Thoracic aorta (tissue), 2 donors: ENCODE results near the gene NAXE. TPM values are rescaled to one million over a fixed set of nuclear protein-coding genes. Genes with fewer than 3 reads are reported as not detected.
"Not testable (repeated sequence)": the region's sequence is repeated elsewhere in the genome, so short reads cannot be mapped to it uniquely, and the experiment has no call there.

Experiments
- ATAC-seq: fragments of 150-250 bp; one replicate; pipeline ENCODE4 v1.8.0; 2017; ENCODE audit warnings: low read depth; ENCODE audit not compliant: insufficient number of reproducible peaks, low FRiP score
- DNase-seq: peaks from one replicate; pipeline ENCODE4 v3.0.0-alpha.2; 2020; ENCODE audit warnings: low spot score
- H3K27ac ChIP-seq, 2 donors: fragments of 200-600 bp; sonication (generic); 1 replicate in 1 of 2; 2 replicates in 1 of 2; pipeline ENCODE4 v1.5.1; 2016; ENCODE audit warnings: mild to moderate bottlenecking in 2 of 2, moderate library complexity in 2 of 2
- H3K27me3 ChIP-seq: fragments of 200-600 bp; sonication (generic); replicated peaks from 2 replicates; pipeline ENCODE4 v1.6.0; 2016; ENCODE audit warnings: mild to moderate bottlenecking; ENCODE audit not compliant: insufficient read depth
- H3K36me3 ChIP-seq: fragments of 200-600 bp; sonication (generic); one replicate; pipeline ENCODE4 v1.5.1; 2016
- H3K4me1 ChIP-seq, 2 donors: fragments of 200-600 bp; sonication (generic); 1 replicate in 1 of 2; 2 replicates in 1 of 2; pipeline versions ENCODE4 v1.5.1 to v1.6.0; 2016; ENCODE audit warnings: low read depth in 2 of 2, mild to moderate bottlenecking in 1 of 2; ENCODE audit not compliant: control insufficient read depth in 1 of 2
- H3K4me3 ChIP-seq: fragments of 200-600 bp; sonication (generic); 2 replicates; pipeline ENCODE4 v1.5.1; 2016; ENCODE audit warnings: mild to moderate bottlenecking
- H3K9me3 ChIP-seq: fragments of 200-600 bp; sonication (generic); 2 replicates; pipeline ENCODE4 v1.5.1; 2016
- total RNA-seq, 2 donors: library from RNA; depleted of rRNA; stranded (reverse); fragments of >200 nt; gene quantifications; one replicate each; pipeline versions ENCODE4 v1.1.0 to v1.2.3, GENCODE V29; 2016
- TF ChIP-seq, protein P1 (sequence below): fragments of 200-600 bp; sonication (generic); IDR thresholded peaks from one replicate; pipeline ENCODE4 v1.5.1; 2019; ENCODE audit warnings: antibody characterized with exemption

The NAXE gene
- total RNA-seq, 2 donors from 2014 or later, result 38.3 to 66.5 TPM

DNA sequence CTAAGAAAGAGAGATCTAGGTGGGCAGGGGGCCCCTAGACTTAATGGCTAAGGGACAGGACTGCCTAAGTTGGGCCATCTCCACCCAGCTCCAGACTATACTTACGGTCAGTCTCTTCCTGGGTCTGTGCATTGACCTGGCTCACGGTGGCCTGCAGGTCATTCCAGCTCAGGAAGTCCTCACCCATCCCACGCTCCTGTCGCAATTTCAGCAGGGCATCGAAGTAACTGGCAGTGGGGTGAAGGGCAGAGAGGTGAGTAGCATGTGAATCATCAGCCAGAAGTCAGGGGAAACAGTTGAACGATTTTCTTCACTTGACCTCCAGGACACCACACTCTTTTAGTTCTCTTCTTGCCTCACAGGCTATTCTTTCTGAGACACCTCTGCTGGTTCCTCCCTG, 39.7 kb upstream of the NAXE start:
- Histone ChIP-seq H3K4me3 (no peak overlapping the region), H3K27ac (no peak overlapping the region), H3K9me3 (no peaks in the 10 kb centered on the region), H3K36me3 (no peaks in the 10 kb centered on the region), H3K4me1 (no peaks in the 10 kb centered on the region), H3K27me3 (no peaks in the 10 kb centered on the region)
- no peak for DNase-seq
- TF ChIP-seq, protein P1, sequence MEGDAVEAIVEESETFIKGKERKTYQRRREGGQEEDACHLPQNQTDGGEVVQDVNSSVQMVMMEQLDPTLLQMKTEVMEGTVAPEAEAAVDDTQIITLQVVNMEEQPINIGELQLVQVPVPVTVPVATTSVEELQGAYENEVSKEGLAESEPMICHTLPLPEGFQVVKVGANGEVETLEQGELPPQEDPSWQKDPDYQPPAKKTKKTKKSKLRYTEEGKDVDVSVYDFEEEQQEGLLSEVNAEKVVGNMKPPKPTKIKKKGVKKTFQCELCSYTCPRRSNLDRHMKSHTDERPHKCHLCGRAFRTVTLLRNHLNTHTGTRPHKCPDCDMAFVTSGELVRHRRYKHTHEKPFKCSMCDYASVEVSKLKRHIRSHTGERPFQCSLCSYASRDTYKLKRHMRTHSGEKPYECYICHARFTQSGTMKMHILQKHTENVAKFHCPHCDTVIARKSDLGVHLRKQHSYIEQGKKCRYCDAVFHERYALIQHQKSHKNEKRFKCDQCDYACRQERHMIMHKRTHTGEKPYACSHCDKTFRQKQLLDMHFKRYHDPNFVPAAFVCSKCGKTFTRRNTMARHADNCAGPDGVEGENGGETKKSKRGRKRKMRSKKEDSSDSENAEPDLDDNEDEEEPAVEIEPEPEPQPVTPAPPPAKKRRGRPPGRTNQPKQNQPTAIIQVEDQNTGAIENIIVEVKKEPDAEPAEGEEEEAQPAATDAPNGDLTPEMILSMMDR, result no peak
- no peak for ATAC-seq

DNA sequence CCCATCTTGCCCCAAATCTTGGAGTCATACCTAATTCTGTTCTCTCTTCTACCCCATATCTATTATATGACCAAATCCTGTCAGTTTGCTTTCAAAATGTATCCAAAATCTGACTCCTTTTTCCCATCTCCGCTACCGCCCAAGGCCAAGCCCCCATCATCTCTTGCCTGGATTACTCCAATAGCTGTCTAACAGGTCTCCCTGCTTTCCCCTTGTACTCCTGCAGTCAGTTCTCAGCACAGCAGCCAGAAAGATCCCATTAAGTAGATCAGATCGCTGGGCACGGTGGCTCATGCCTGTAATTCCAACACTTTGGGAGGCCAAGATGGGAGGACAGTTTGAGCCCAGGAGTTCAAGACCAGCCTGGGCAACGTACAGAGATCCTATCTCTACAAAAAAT, 39.1 kb upstream of the NAXE start:
- Histone ChIP-seq H3K9me3 (no peaks in the 10 kb centered on the region), H3K4me1 (no peaks in the 10 kb centered on the region), H3K27me3 (no peaks in the 10 kb centered on the region), H3K36me3 (no peaks in the 10 kb centered on the region), H3K27ac (no peak overlapping the region), H3K4me3 (no peak overlapping the region)
- ATAC-seq (no peak), DNase-seq (no peak)
- TF ChIP-seq, protein P1, result no peak

DNA sequence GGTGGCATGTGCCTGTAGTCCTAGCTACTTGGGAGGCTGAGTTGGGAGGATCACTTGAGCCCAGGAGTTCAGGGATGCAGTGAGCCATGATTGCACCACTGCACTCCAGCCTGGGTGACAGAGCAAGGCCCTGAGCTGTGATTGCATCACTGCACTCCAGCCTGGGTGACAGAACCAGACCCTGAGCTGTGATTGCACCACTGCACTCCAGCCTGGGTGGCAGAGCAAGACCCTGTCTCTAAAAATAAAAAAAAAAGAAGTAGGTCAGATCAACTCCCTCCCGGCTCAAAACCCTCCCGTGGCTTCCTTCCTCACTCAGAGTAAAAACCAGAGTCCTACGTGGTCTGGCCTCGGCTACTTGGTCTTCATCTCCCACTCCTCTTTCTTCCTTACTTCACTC, 38.6 kb upstream of the NAXE start:
- not testable (repeated sequence) for H3K27ac ChIP-seq, DNase-seq, H3K27me3 ChIP-seq, H3K4me1 ChIP-seq, H3K9me3 ChIP-seq, H3K36me3 ChIP-seq, H3K4me3 ChIP-seq, ATAC-seq

DNA sequence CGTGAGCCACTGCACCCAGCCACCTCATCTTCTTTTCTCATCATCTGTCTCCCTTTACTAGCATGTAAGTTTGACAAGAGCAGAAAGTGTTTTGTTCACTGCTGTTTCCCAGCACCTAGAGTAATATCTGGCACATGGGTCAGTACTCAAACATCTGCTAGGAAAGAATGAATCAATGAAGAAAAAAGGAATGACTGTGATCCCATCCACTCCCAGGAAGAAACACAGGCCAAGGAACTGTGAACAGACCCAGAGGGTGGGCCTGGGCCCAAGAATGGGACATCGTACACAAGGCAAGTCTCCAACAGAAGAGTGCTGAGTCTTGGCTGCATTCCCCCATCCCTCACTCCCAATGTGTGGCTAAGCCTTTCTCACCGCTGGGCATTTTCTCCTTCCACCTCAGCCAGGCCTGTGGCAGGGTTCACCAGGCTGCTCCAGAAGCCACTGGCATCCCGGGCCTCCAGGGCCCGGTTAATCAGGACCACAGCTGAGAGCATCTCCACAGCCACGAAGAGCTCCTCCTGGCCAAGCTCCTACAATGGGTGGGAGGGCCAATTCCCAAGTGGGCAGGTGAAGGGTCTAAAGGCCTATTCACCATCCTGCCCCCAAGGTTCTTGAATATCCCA, 37.6 kb upstream of the NAXE start:
- DNase-seq (no peak), ATAC-seq (no peak)
- H3K4me3 ChIP-seq, result no peak overlapping the region
- no peaks in the 10 kb centered on the region for H3K36me3 ChIP-seq
- TF ChIP-seq, protein P1, result no peak
- no peak overlapping the region for H3K27ac ChIP-seq
- H3K4me1 ChIP-seq, result no peaks in the 10 kb centered on the region
- no peaks in the 10 kb centered on the region for H3K9me3 ChIP-seq
- no peaks in the 10 kb centered on the region for H3K27me3 ChIP-seq

DNA sequence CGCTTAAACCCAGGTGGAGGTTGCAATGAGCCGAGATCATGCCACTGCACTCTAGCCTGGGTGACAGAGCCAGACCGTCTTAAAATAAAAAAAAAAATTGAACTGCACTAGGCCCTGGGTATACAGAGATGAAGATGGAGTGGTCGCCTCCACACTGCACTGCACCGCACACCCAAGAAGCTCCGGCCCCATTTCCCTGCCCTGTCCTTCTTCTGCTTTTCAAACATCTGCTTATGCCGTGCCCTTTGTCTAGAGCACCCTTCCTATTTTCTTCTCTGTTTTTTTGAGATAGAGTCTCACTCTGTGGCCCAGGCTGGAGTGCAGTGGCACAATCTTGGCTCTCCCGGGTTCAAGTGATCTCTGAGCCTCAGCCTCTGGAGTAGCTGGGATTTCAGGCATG, 36.6 kb upstream of the NAXE start:
- no peaks in the 10 kb centered on the region for H3K27me3 ChIP-seq
- ATAC-seq, result no peak
- H3K27ac ChIP-seq, result no peak overlapping the region
- no peak for DNase-seq
- no peaks in the 10 kb centered on the region for H3K4me1 ChIP-seq
- no peaks in the 10 kb centered on the region for H3K9me3 ChIP-seq
- H3K36me3 ChIP-seq, result no peaks in the 10 kb centered on the region
- TF ChIP-seq, protein P1, result no peak
- no peak overlapping the region for H3K4me3 ChIP-seq

DNA sequence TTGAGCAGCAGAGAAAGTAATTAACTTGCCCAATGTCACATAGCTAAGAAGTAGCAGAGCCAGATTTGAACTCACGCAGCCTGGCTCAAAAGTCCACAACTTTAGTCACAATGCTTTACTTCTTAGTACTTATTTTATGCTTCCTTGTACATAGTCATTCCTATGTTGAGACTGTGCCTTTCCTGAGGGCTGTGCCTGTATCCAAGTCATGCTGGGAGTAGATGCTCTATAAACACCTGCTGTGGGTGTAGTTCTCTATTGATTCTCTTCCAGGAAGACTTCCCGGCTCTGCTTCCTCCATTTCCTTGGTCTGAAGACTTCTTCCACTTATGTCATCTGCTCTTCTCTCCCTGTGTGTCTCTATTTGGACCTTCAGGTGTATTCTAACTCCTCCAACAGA, 35.9 kb upstream of the NAXE start:
- Histone ChIP-seq H3K36me3 (no peaks in the 10 kb centered on the region), H3K27ac (no peak overlapping the region), H3K4me3 (no peak overlapping the region), H3K4me1 (no peaks in the 10 kb centered on the region), H3K27me3 (no peaks in the 10 kb centered on the region), H3K9me3 (no peaks in the 10 kb centered on the region)
- TF ChIP-seq, protein P1, result no peak
- no peak for DNase-seq
- no peak for ATAC-seq
